Measurements from ENCODE around the gene FAM3A.
A peak's percentile ranks its signal among the peaks of the same experiment; 100 is the strongest.

Gene FAM3A

GRCh38 chrX:154462396-154462795 lies 53.6 kb downstream of the FAM3A start:
- DNase-seq (ENCODE audit: low read depth in 2 of 2, low spot score in 1 of 2): no peak

GRCh38 chrX:154460326-154460725 lies 55.7 kb downstream of the FAM3A start:
- no peak for DNase-seq (ENCODE audit: low read depth in 2 of 2, low spot score in 1 of 2)

GRCh38 chrX:154459832-154460231 lies 56.2 kb downstream of the FAM3A start:
- no peak for DNase-seq (ENCODE audit: low read depth in 2 of 2, low spot score in 1 of 2)

- DNase-seq (ENCODE audit: low read depth in 2 of 2, low spot score in 1 of 2): no peak
Observed at GRCh38 chrX:154458954-154459778, 56.9 kb downstream of the FAM3A start.

GRCh38 chrX:154458116-154458953 lies 57.7 kb downstream of the FAM3A start, which contains the start of gene PLXNA3:
Gene PLXNA3, plus strand, starts transcription at chrX:154458281. Its CDS starts 1,903 bp downstream, at chrX:154460184.
- DNase-seq (ENCODE audit: low read depth in 2 of 2, low spot score in 1 of 2): peak in 1 of 2 donors; percentile 28

- DNase-seq (ENCODE audit: low read depth in 2 of 2, low spot score in 1 of 2): no peak
Observed at GRCh38 chrX:154457491-154458115, 58.4 kb downstream of the FAM3A start.

All from stimulated activated CD8-positive, alpha-beta memory T cell treated with anti-CD3 and anti-CD28 coated beads, Interleukin-4, amount 100 ng/mL, for 4 hours (primary cell).